GM18951 (cell line): Measurements from ENCODE around the gene SPRYD7.
"Not testable (repeated sequence)": the region's sequence is repeated elsewhere in the genome, so short reads cannot be mapped to it uniquely, and the experiment has no call there.

Experiments
- POLR2A ChIP-seq: IDR thresholded peaks from 4 replicates; pipeline ENCODE4 v1.6.1; 2011; ENCODE audit warnings: mild to moderate bottlenecking; ENCODE audit not compliant: insufficient read length, insufficient read depth; ENCODE audit errors: extremely low read depth
- in situ Hi-C: fragments of 300-500 bp; cut with MboI; formaldehyde crosslinking; loops from one replicate; pipeline ENCODE4 v1.12.0; 2022; ENCODE audit warnings: low sequenced_read_pairs, mixed read lengths, inconsistent platforms; ENCODE audit not compliant: unreplicated experiment

The SPRYD7 gene

GRCh38 chr13:49936075-49936967, at the start of gene SPRYD7:
TSS of gene SPRYD7 (minus strand) at chr13:49936340. CDS start at chr13:49936235, 105 bp downstream.
- in situ Hi-C loops, result no loop called here
- peak; percentile 81 for TF ChIP-seq POLR2A

GRCh38 chr13:49985129-49985528, 49.0 kb upstream of the SPRYD7 start:
- no peak for TF ChIP-seq POLR2A
- in situ Hi-C loops, result loop anchor here (25.0 kb wide), 3 partner anchors 827 to 1077 kb away; partner anchors contain the start of gene RNASEH2B

GRCh38 chr13:49980266-49980665, 44.1 kb upstream of the SPRYD7 start:
- no peak for TF ChIP-seq POLR2A
- in situ Hi-C loops, result loop anchor here (25.0 kb wide), 3 partner anchors 832 to 1082 kb away; partner anchors contain the start of gene RNASEH2B

GRCh38 chr13:49977992-49978391, 41.9 kb upstream of the SPRYD7 start:
- TF ChIP-seq POLR2A, result no peak
- in situ Hi-C loops, result loop anchor here (25.0 kb wide), 3 partner anchors 834 to 1084 kb away; partner anchors contain the start of gene RNASEH2B

- TF ChIP-seq POLR2A, result no peak
- in situ Hi-C loops, result loop anchor here (25.0 kb wide), 3 partner anchors 836 to 1086 kb away; partner anchors contain the start of gene RNASEH2B
These were observed 40.4 kb upstream of the SPRYD7 start for GRCh38 chr13:49976314-49977258.

- in situ Hi-C loops, result loop anchor here (25.0 kb wide), 3 partner anchors 836 to 1086 kb away; partner anchors contain the start of gene RNASEH2B
- no peak for TF ChIP-seq POLR2A
These were observed 39.7 kb upstream of the SPRYD7 start for GRCh38 chr13:49975826-49976225.

GRCh38 chr13:49972709-49973108, 36.6 kb upstream of the SPRYD7 start:
- no peak for TF ChIP-seq POLR2A
- in situ Hi-C loops, result no loop called here

GRCh38 chr13:49967456-49967855, 31.3 kb upstream of the SPRYD7 start:
- no peak for TF ChIP-seq POLR2A
- in situ Hi-C loops, result no loop called here

- in situ Hi-C loops, result no loop called here
- no peak for TF ChIP-seq POLR2A
These were observed 22.2 kb upstream of the SPRYD7 start for GRCh38 chr13:49958321-49958720.

GRCh38 chr13:49956131-49956530, 20.0 kb upstream of the SPRYD7 start:
- no peak for TF ChIP-seq POLR2A
- in situ Hi-C loops, result no loop called here

- TF ChIP-seq POLR2A, result no peak
- in situ Hi-C loops, result no loop called here
These were observed 18.7 kb upstream of the SPRYD7 start for GRCh38 chr13:49954674-49955455.

- TF ChIP-seq POLR2A, result no peak
- in situ Hi-C loops, result no loop called here
These were observed 17.4 kb upstream of the SPRYD7 start for GRCh38 chr13:49953560-49953959.

- in situ Hi-C loops, result no loop called here
- TF ChIP-seq POLR2A, result no peak
These were observed 15.8 kb upstream of the SPRYD7 start for GRCh38 chr13:49951754-49952535.

- in situ Hi-C loops, result not testable (repeated sequence)
These were observed 12.7 kb upstream of the SPRYD7 start for GRCh38 chr13:49948777-49949270.
